K562 (cell line): Measurements from ENCODE around the gene RPS19BP1. TPM values are rescaled to one million over a fixed set of nuclear protein-coding genes. Genes with fewer than 3 reads are reported as not detected.

Experiments used
- CC2D1A ChIP-seq: fragments of 450-650 bp; IDR thresholded peaks from 2 replicates; pipeline ENCODE4 v1.6.1; 2017; ENCODE audit warnings: mild to moderate bottlenecking
- HDAC1 ChIP-seq, 2 experiments: fragments of 450-650 bp; IDR thresholded peaks; 2 replicates each; pipeline ENCODE4 v1.6.1; 2016 to 2017; ENCODE audit warnings: inconsistent platforms in 1 of 2, mild to moderate bottlenecking in 1 of 2, moderate library complexity in 1 of 2
- HDAC2 ChIP-seq: fragments of 450-650 bp; IDR thresholded peaks from 2 replicates; pipeline ENCODE4 v1.6.1; 2016; ENCODE audit warnings: mild to moderate bottlenecking
- HMGN3 ChIP-seq: IDR thresholded peaks from 2 replicates; pipeline ENCODE4 v1.6.1; 2011; ENCODE audit warnings: borderline replicate concordance, low read depth, mild to moderate bottlenecking, mixed read lengths, low read length; ENCODE audit not compliant: insufficient read length; ENCODE audit errors: extremely low read depth
- HNRNPK ChIP-seq: fragments of 200-400 bp; formaldehyde crosslinking; IDR thresholded peaks from one replicate; pipeline ENCODE4 v1.6.1; 2018; ENCODE audit warnings: mild to moderate bottlenecking, low read depth, low read length; ENCODE audit not compliant: poor library complexity, severe bottlenecking
- KDM4B ChIP-seq, 2 experiments: fragments of 450-650 bp in 1 of 2; sonication (generic) in 1 of 2; IDR thresholded peaks; 2 replicates each; pipeline ENCODE4 v1.6.1; 2016 to 2017; ENCODE audit warnings: borderline replicate concordance in 2 of 2, antibody characterized with exemption in 1 of 2, low read depth in 1 of 2, mild to moderate bottlenecking in 1 of 2
- PCBP2 ChIP-seq: fragments of 200-400 bp; formaldehyde crosslinking; IDR thresholded peaks from 2 replicates; pipeline ENCODE4 v1.6.1; 2018; ENCODE audit warnings: low read length, low read depth, mild to moderate bottlenecking, moderate library complexity; ENCODE audit not compliant: poor library complexity, severe bottlenecking
- POLR2AphosphoS5 ChIP-seq: IDR thresholded peaks from 2 replicates; pipeline ENCODE4 v1.6.1; 2011; ENCODE audit warnings: mild to moderate bottlenecking, low read depth, low read length, moderate library complexity; ENCODE audit not compliant: control insufficient read depth, insufficient read depth
- SREBF1 ChIP-seq: fragments of 150-350 bp; IDR thresholded peaks from 2 replicates; pipeline ENCODE4 v1.6.1; 2014; ENCODE audit warnings: antibody characterized with exemption, low read depth, low read length, borderline replicate concordance
- TRIM24 ChIP-seq, 2 experiments: fragments of 450-650 bp; IDR thresholded peaks; 2 replicates each; pipeline ENCODE4 v1.6.1; 2016
- ZNF780A ChIP-seq: fragments of 250-450 bp; sonication (Bioruptor Pico); IDR thresholded peaks from 2 replicates; pipeline ENCODE4 v1.5.0; 2021; ENCODE audit warnings: mild to moderate bottlenecking
- polyA plus RNA-seq, 8 experiments: library from polyadenylated mRNA; depleted of rRNA in 4 of 8; stranded (reverse) in 5 of 8; unstranded in 3 of 8; fragments of >200 nt; fragmentation: Nextera tagmentation in 2 of 8; fragmentation: Illumina TruSeq in 1 of 8; extraction: Ambion mirVana in 2 of 8; extraction: Trizol in 1 of 8; gene quantifications; 2 replicates each; pipeline versions ENCODE4 v1.2.1 to v1.2.3, GENCODE V29; 2011 to 2014; ENCODE audit warnings: inconsistent platforms in 1 of 8, missing spikeins in 1 of 8
- total RNA-seq, 7 experiments: library from RNA; depleted of rRNA in 6 of 7; stranded (reverse); fragments of >200 nt in 6 of 7; fragmentation: Illumina TruSeq in 2 of 7; extraction: Trizol in 2 of 7; gene quantifications; 2 replicates each; pipeline versions ENCODE4 v1.2.1 to v1.2.3, GENCODE V29; 2011 to 2021; ENCODE audit warnings: low replicate concordance in 1 of 7
- TF ChIP-seq, protein P1 (sequence below): fragments of 200-600 bp; sonication (generic); IDR thresholded peaks from one replicate; pipeline ENCODE4 v1.6.1; 2012; ENCODE audit warnings: mild to moderate bottlenecking, low read depth, low read length, inconsistent platforms
- TF ChIP-seq, protein P2 (sequence below): fragments of 250-450 bp; sonication (Bioruptor Pico); IDR thresholded peaks from 2 replicates; pipeline ENCODE4 v1.8.0; 2022; ENCODE audit warnings: moderate library complexity, mild to moderate bottlenecking, inconsistent platforms

Gene RPS19BP1
- total and polyA plus RNA-seq, 9 of the 15 experiments (the other 6 are each of a cell fraction or from before 2014, with no cell fraction given), result 3.0 to 223 (median 84.3) TPM

DNA sequence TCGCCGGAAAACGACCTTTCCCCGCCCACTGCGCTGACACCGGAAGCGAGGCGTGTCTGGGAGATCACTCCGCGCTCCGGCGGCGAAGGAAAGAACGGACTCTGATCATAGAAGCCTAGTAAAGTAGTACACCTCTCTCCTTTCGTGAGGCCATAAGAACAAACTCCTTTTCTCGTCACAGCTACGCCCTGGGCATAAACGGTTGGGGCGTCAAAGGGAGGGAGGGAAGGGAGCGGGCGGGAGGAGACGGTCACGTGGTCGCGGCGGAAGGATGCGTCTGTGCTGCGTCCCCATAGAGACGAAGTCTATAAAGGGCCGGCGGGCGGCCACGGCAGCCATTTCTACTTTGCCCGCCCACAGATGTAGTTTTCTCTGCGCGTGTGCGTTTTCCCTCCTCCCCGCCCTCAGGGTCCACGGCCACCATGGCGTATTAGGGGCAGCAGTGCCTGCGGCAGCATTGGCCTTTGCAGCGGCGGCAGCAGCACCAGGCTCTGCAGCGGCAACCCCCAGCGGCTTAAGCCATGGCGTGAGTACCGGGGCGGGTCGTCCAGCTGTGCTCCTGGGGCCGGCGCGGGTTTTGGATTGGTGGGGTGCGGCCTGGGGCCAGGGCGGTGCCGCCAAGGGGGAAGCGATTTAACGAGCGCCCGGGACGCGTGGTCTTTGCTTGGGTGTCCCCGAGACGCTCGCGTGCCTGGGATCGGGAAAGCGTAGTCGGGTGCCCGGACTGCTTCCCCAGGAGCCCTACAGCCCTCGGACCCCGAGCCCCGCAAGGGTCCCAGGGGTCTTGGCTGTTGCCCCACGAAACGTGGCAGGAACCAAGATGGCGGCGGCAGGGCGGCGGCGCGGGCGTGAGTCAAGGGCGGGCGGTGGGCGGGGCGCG is 12.1 kb downstream of the RPS19BP1 start, which contains the start of gene ATF4 (continued):
- TF ChIP-seq, protein P1, sequence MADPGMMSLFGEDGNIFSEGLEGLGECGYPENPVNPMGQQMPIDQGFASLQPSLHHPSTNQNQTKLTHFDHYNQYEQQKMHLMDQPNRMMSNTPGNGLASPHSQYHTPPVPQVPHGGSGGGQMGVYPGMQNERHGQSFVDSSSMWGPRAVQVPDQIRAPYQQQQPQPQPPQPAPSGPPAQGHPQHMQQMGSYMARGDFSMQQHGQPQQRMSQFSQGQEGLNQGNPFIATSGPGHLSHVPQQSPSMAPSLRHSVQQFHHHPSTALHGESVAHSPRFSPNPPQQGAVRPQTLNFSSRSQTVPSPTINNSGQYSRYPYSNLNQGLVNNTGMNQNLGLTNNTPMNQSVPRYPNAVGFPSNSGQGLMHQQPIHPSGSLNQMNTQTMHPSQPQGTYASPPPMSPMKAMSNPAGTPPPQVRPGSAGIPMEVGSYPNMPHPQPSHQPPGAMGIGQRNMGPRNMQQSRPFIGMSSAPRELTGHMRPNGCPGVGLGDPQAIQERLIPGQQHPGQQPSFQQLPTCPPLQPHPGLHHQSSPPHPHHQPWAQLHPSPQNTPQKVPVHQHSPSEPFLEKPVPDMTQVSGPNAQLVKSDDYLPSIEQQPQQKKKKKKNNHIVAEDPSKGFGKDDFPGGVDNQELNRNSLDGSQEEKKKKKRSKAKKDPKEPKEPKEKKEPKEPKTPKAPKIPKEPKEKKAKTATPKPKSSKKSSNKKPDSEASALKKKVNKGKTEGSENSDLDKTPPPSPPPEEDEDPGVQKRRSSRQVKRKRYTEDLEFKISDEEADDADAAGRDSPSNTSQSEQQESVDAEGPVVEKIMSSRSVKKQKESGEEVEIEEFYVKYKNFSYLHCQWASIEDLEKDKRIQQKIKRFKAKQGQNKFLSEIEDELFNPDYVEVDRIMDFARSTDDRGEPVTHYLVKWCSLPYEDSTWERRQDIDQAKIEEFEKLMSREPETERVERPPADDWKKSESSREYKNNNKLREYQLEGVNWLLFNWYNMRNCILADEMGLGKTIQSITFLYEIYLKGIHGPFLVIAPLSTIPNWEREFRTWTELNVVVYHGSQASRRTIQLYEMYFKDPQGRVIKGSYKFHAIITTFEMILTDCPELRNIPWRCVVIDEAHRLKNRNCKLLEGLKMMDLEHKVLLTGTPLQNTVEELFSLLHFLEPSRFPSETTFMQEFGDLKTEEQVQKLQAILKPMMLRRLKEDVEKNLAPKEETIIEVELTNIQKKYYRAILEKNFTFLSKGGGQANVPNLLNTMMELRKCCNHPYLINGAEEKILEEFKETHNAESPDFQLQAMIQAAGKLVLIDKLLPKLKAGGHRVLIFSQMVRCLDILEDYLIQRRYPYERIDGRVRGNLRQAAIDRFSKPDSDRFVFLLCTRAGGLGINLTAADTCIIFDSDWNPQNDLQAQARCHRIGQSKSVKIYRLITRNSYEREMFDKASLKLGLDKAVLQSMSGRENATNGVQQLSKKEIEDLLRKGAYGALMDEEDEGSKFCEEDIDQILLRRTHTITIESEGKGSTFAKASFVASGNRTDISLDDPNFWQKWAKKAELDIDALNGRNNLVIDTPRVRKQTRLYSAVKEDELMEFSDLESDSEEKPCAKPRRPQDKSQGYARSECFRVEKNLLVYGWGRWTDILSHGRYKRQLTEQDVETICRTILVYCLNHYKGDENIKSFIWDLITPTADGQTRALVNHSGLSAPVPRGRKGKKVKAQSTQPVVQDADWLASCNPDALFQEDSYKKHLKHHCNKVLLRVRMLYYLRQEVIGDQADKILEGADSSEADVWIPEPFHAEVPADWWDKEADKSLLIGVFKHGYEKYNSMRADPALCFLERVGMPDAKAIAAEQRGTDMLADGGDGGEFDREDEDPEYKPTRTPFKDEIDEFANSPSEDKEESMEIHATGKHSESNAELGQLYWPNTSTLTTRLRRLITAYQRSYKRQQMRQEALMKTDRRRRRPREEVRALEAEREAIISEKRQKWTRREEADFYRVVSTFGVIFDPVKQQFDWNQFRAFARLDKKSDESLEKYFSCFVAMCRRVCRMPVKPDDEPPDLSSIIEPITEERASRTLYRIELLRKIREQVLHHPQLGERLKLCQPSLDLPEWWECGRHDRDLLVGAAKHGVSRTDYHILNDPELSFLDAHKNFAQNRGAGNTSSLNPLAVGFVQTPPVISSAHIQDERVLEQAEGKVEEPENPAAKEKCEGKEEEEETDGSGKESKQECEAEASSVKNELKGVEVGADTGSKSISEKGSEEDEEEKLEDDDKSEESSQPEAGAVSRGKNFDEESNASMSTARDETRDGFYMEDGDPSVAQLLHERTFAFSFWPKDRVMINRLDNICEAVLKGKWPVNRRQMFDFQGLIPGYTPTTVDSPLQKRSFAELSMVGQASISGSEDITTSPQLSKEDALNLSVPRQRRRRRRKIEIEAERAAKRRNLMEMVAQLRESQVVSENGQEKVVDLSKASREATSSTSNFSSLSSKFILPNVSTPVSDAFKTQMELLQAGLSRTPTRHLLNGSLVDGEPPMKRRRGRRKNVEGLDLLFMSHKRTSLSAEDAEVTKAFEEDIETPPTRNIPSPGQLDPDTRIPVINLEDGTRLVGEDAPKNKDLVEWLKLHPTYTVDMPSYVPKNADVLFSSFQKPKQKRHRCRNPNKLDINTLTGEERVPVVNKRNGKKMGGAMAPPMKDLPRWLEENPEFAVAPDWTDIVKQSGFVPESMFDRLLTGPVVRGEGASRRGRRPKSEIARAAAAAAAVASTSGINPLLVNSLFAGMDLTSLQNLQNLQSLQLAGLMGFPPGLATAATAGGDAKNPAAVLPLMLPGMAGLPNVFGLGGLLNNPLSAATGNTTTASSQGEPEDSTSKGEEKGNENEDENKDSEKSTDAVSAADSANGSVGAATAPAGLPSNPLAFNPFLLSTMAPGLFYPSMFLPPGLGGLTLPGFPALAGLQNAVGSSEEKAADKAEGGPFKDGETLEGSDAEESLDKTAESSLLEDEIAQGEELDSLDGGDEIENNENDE, result no peak
- TF ChIP-seq HDAC1 (IDR thresholded peaks at IDR 0.05), result peak in 1 of 2 experiments; percentile 47; a peak in 1 of 4 replicates
- TF ChIP-seq HMGN3, result no peak
- TF ChIP-seq KDM4B (IDR thresholded peaks at IDR 0.05; ENCODE audit: borderline replicate concordance in 2 of 2, low read depth in 1 of 2), result 0 out of 4 replicates have a peak, but pooled peaks of 1 of the 2 experiments have one; percentile 23
- no peak; a peak in 1 of 4 replicates for TF ChIP-seq TRIM24 (IDR thresholded peaks at IDR 0.05)
- TF ChIP-seq ZNF780A (CRISPR knock-in tag), result no peak
- peak; percentile 96 for TF ChIP-seq POLR2AphosphoS5
- 0 out of 2 replicates have a peak, but pooled peaks have one; percentile 26 for TF ChIP-seq HDAC2
- TF ChIP-seq, protein P2, sequence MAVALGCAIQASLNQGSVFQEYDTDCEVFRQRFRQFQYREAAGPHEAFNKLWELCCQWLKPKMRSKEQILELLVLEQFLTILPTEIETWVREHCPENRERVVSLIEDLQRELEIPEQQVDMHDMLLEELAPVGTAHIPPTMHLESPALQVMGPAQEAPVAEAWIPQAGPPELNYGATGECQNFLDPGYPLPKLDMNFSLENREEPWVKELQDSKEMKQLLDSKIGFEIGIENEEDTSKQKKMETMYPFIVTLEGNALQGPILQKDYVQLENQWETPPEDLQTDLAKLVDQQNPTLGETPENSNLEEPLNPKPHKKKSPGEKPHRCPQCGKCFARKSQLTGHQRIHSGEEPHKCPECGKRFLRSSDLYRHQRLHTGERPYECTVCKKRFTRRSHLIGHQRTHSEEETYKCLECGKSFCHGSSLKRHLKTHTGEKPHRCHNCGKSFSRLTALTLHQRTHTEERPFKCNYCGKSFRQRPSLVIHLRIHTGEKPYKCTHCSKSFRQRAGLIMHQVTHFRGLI (CRISPR knock-in tag), result no peak
- peak; percentile 17 for TF ChIP-seq HNRNPK
- peak; percentile 94 for TF ChIP-seq PCBP2
- no peak for TF ChIP-seq SREBF1
- TF ChIP-seq CC2D1A, result 0 out of 2 replicates have a peak, but pooled peaks have one; percentile 15
